Heart right ventricle (tissue), 16 donors: ENCODE results near the gene RNASET2. TPM values are rescaled to one million over a fixed set of nuclear protein-coding genes. Genes with fewer than 3 reads are reported as not detected.
A peak's percentile ranks its signal among the peaks of the same experiment; 100 is the strongest.

Experiments used
- ATAC-seq, 8 donors: fragments of 200-7000 bp; cut with Tn5 transposase; one replicate each; pipeline ENCODE4 v1.9.1; 2020; ENCODE audit warnings: mild to moderate bottlenecking in 8 of 8, moderate library complexity in 8 of 8, moderate number of reproducible peaks in 1 of 8
- DNase-seq, 2 donors: peaks; one replicate each; pipeline ENCODE4 v3.0.0-alpha.2; 2020
- H3K27ac ChIP-seq, 10 donors: fragments of 200-600 bp; sonication (generic) in 2 of 10; one replicate each; pipeline versions ENCODE4 v1.5.0 to v1.8.0; 2020 to 2022; ENCODE audit warnings: mild to moderate bottlenecking in 3 of 10
- H3K27me3 ChIP-seq, 7 donors: fragments of 200-600 bp; one replicate each; pipeline ENCODE4 v1.8.0; 2021 to 2022; ENCODE audit warnings: mild to moderate bottlenecking in 2 of 7
- H3K36me3 ChIP-seq, 9 donors: fragments of 200-600 bp; sonication (generic) in 1 of 9; one replicate each; pipeline versions ENCODE4 v1.5.0 to v1.8.0; 2020 to 2022; ENCODE audit warnings: mild to moderate bottlenecking in 2 of 9
- H3K4me1 ChIP-seq, 9 donors: fragments of 200-600 bp; sonication (generic) in 1 of 9; one replicate each; pipeline versions ENCODE4 v1.5.0 to v1.8.0; 2020 to 2022; ENCODE audit warnings: mild to moderate bottlenecking in 4 of 9
- H3K4me3 ChIP-seq, 10 donors: fragments of 200-600 bp; sonication (generic) in 2 of 10; one replicate each; pipeline versions ENCODE4 v1.5.0 to v1.8.0; 2020 to 2022; ENCODE audit warnings: mild to moderate bottlenecking in 7 of 10, moderate library complexity in 2 of 10
- H3K9me3 ChIP-seq, 11 donors: fragments of 200-600 bp in 10 of 11; sonication (generic) in 2 of 11; one replicate each; pipeline versions ENCODE4 v1.5.0 to v1.8.0; 2013 to 2022; ENCODE audit warnings: mild to moderate bottlenecking in 2 of 11, control low read depth in 1 of 11, moderate library complexity in 1 of 11
- WGBS, 2 donors: extraction: QIAGEN DNeasy Blood & Tissue Kit; methylation state at CpG; one replicate each; pipeline ENCODE4 v1.1.7; 2013; ENCODE audit warnings: inconsistent platforms in 1 of 2; 5-methylcytosine and 5-hydroxymethylcytosine counted together
- intact Hi-C, 10 donors: fragments of 100-400 bp; cut with DNase I; formaldehyde crosslinking; loops; one replicate each; pipeline versions ENCODE4 v1.11.1 to v1.14.2; 2022
- polyA plus RNA-seq, 2 donors: library from polyadenylated mRNA; stranded (reverse); fragments of 200-250 nt; gene quantifications; one replicate each; pipeline ENCODE4 v1.2.3, GENCODE V29; 2013
- total RNA-seq, 10 donors: library from RNA; stranded (reverse); fragmentation: NEBNext Ultra II Directional in 3 of 10; extraction: Animal tissue kit (Norgen Biotek cat#: 25700) in 3 of 10; gene quantifications; one replicate each; pipeline versions ENCODE4 v1.2.1 to v1.2.4, GENCODE V29; 2021 to 2023
- TF ChIP-seq, protein P1 (sequence below), 9 donors: fragments of 200-600 bp; sonication (generic) in 2 of 9; IDR thresholded peaks; one replicate each; pipeline versions ENCODE4 v1.5.0 to v1.8.0; 2021 to 2022; ENCODE audit warnings: antibody characterized with exemption in 9 of 9, mild to moderate bottlenecking in 5 of 9, moderate library complexity in 1 of 9
- donor health status: Arrhythmogenic right ventricular cardiomyopathy.
- donor health status: ischemic (EF 13 %, LVEDD 7.1; RV severe dilation, severe dysfunction).
- donor health status: healthy with polysubstance abuse.
- donor health status: DM: no; HTN: yes; CAD: no.
- donor health status: DM: no; HTN: no; CAD: no.
- donor health status: ischemic (EF 25% LVEDD 6.9; RV normal size, moderate dysfunction).
- donor health status: ischemic (EF 25% LVEDD 5.7; RV mildly dilated, moderate dysfunction).
- donor health status: healthy.
- donor health status: DM: yes; HTN: yes; CAD: no.
- donor health status: Ischemic cardiomyopathy.
- donor health status: ischemic (EF 35%, LVEDD 5.7; RV mildly dilated, moderate dysfunction).
- donor health status: nonischemic (EF 11% LVEDD 7.7; RV severe dilation, severe dysfunction).
- donor health status: DM: yes; HTN: yes; CAD: no.
- donor health status: PGD.
- donor health status: ischemic (EF 29% LVEDD 5.4; RV normal size, mild dysfunction).
- donor health status: nonischemic (EF 23%, LVEDD 6.1; RV moderate dilation, normal function).

The RNASET2 gene
- total and polyA plus RNA-seq, 12 donors: 7.1 to 44.3 (median 12.1) TPM

DNA sequence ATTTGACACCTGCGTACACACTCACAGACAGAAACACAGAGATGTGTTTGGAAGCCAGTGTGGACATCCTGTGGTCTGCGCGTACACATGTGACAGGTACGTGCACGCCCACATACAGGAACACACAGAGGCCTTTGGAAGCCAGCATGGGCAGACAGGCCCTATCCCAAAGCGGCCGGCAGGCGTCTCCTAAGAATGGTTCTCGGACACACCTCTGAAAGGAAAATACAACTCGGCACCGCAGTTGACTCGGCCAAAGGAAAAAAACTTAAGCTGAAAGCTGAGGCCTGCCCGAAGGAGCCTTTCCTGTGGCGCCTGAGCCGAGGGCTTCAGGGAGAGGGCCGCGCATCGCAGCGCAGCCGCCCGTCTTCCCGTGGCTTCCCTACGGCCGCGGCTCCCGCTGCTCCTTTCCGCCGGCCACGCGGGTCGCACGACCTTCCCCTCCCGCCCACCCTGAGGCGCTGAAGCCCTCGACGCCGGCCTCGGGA lies 41.5 kb upstream of the RNASET2 start:
- TF ChIP-seq, protein P1, sequence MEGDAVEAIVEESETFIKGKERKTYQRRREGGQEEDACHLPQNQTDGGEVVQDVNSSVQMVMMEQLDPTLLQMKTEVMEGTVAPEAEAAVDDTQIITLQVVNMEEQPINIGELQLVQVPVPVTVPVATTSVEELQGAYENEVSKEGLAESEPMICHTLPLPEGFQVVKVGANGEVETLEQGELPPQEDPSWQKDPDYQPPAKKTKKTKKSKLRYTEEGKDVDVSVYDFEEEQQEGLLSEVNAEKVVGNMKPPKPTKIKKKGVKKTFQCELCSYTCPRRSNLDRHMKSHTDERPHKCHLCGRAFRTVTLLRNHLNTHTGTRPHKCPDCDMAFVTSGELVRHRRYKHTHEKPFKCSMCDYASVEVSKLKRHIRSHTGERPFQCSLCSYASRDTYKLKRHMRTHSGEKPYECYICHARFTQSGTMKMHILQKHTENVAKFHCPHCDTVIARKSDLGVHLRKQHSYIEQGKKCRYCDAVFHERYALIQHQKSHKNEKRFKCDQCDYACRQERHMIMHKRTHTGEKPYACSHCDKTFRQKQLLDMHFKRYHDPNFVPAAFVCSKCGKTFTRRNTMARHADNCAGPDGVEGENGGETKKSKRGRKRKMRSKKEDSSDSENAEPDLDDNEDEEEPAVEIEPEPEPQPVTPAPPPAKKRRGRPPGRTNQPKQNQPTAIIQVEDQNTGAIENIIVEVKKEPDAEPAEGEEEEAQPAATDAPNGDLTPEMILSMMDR (IDR thresholded peaks at IDR 0.05): peak in 8 of 9 donors; percentile 15 to 60 (median 38)
- Histone ChIP-seq H3K4me1 (peaks cover 0 to 29% (median 21%) of the 10 kb centered on the region in 9 donors), H3K9me3 (no peaks in the 10 kb centered on the region), H3K4me3 (peak overlapping the region; percentile 75 to 97 (median 90)), H3K27ac (peak overlapping the region in 5 of 10 donors; percentile 14 to 90 (median 46)), H3K27me3 (no peaks in the 10 kb centered on the region), H3K36me3 (peaks cover 0 to 16% (median 0%) of the 10 kb centered on the region in 9 donors)
- ATAC-seq (peak in 6 of 8 donors; percentile 6 to 56 (median 28)), DNase-seq (peak; percentile 39 to 43)
- 5% methylated on average over 38 of the region's 38 CpGs for WGBS, 2 donors
- intact Hi-C loops: loop anchor here in 8 of 10 donors (2.0 to 10.0 kb wide), 5 partner anchors 41 to 147 kb away; partner anchors contain the start of gene RNASET2 (in 3 of the 8)

DNA sequence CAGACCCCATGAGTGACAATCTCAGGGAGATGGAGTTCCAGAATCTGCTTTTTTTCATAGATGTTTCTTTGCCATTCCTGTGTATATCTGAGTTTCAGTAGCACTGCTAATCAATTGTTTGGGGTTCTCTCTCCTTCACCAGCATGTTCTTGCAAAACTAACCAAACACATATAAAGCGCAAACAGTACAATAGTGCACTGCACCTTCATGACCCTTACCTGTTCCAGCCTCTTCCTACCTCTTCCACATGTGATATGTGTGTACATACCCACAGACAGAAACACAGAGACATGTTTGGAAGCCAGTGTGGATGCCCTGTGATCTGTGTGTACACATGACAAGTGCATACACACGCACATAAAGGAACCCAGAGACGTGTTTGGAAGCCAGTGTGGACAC lies 41.0 kb upstream of the RNASET2 start:
- TF ChIP-seq, protein P1 (IDR thresholded peaks at IDR 0.05): no peak
- DNase-seq (no peak), ATAC-seq (no peak)
- Histone ChIP-seq H3K4me3 (peak overlapping the region in 6 of 10 donors; percentile 85 to 97 (median 93)), H3K36me3 (peaks cover 0 to 11% (median 0%) of the 10 kb centered on the region in 9 donors), H3K4me1 (peaks cover 0 to 29% (median 21%) of the 10 kb centered on the region in 9 donors), H3K27me3 (no peaks in the 10 kb centered on the region), H3K27ac (peak overlapping the region in 1 of 10 donors; percentile 40), H3K9me3 (no peaks in the 10 kb centered on the region)
- intact Hi-C loops: loop anchor here in 8 of 10 donors (2.0 to 10.0 kb wide), 5 partner anchors 40 to 147 kb away; partner anchors contain the start of gene RNASET2 (in 3 of the 8)
- 88 to 89% methylated on average over 3 of the region's 3 CpGs for WGBS, 2 donors

DNA sequence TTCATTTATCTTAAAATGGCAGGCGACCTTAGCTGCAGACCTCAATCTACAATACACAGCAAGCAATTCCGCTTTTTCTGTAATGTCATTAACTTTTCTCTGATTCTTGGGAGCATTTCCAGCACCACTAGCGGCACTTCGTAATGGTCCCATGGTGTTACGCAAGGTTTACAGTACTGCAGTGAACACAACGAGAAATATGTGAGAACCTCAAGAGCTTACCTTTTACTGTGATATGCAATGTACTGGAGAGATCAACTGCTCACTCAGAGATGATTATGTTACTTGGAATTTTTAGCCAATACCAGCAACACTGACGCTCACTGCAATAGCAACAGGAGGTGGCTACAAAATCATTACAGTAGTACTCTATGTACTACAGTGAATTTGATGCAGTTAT lies 40.1 kb upstream of the RNASET2 start:
- H3K27me3 ChIP-seq: no peaks in the 10 kb centered on the region
- TF ChIP-seq, protein P1 (IDR thresholded peaks at IDR 0.05): no peak
- no peak for ATAC-seq
- no peaks in the 10 kb centered on the region for H3K9me3 ChIP-seq
- peaks cover 0 to 4% (median 0%) of the 10 kb centered on the region in 9 donors for H3K36me3 ChIP-seq
- no peak for DNase-seq
- no peak overlapping the region for H3K4me3 ChIP-seq
- H3K27ac ChIP-seq: no peak overlapping the region
- intact Hi-C loops: loop anchor here in 8 of 10 donors (2.0 to 10.0 kb wide), 5 partner anchors 39 to 148 kb away; partner anchors contain the start of gene RNASET2 (in 3 of the 8)
- 94 to 98% methylated on average over 7 of the region's 7 CpGs for WGBS, 2 donors
- H3K4me1 ChIP-seq: peaks cover 0 to 29% (median 21%) of the 10 kb centered on the region in 9 donors

DNA sequence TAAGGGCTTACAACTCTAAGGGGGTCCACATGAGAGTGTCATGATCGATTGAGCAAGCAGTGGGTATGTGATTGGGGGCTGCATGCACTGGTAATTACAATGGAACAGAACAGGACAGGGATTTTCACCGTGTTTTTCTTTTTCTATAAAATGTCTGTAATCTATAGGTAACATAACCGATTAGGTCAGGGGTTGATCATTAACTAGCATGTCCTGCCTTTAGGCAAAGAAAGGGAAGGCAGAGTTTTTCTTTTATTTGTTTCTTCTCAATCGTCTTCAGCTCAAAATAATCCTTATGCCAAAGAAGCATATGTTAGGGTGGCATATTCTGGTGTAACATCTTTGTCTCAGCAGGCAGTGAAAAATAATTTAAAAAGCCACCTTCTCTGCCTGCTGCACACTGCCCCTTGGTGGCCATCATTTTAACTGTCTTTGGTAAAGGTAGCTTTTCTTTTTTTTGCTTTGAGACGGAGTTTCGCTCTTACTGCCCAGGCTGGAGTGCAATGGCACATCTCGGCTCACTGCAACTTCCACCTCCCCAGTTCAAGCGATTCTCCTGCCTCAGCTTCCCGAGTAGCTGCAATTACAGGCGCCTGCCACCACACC lies 33.2 kb upstream of the RNASET2 start:
- WGBS, 2 donors: 59 to 60% methylated on average over 7 to 10 of the region's 10 CpGs

More for the DNA sequence above, 33.2 kb upstream of the RNASET2 start:
- no peaks in the 10 kb centered on the region for H3K4me1 ChIP-seq
- DNase-seq: peak in 1 of 2 donors; percentile 35
- ATAC-seq: peak in 2 of 8 donors; percentile 29 to 39
- intact Hi-C loops: loop anchor here (2.0 to 10.0 kb wide), 6 partner anchors 155 to 215 kb away; no protein-coding TSS in a partner anchor
- H3K9me3 ChIP-seq: no peaks in the 10 kb centered on the region
- H3K36me3 ChIP-seq: no peaks in the 10 kb centered on the region
- H3K27me3 ChIP-seq: no peaks in the 10 kb centered on the region
- H3K27ac ChIP-seq: no peak overlapping the region
- TF ChIP-seq, protein P1 (IDR thresholded peaks at IDR 0.05): peak in 8 of 9 donors; percentile 28 to 69 (median 50)
- no peak overlapping the region for H3K4me3 ChIP-seq
